ENCODE results near the gene SH2B2.
"Not testable (repeated sequence)": the region's sequence is repeated elsewhere in the genome, so short reads cannot be mapped to it uniquely, and the experiment has no call there.

Gene SH2B2

GRCh38 chr7:102337002-102337401, 50.3 kb downstream of the SH2B2 start:
- not testable (repeated sequence) for DNase-seq (ENCODE audit: low read depth)

DNA sequence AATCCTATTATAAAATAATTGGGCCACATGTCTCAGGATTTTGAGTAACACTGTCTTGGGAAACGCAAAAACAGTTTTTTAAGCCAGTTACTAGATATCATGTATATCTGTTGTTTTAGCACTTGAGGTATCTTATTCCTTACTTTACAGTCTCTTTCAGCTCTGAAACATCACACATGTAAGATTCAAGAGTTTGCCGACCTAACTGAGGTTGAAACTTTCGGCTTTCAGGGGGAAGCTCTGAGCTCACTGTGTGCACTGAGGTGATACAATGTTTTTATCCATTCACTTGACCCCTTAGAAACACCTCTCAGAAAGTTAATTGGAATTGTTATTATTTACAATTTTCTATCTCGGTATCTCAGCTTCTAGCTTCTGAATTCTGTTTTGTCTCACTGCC, 50.8 kb downstream of the SH2B2 start:
- DNase-seq (ENCODE audit: low read depth) = not testable (repeated sequence)

- DNase-seq (ENCODE audit: low read depth) = not testable (repeated sequence)
Observed at GRCh38 chr7:102340599-102341368, 54.1 kb downstream of the SH2B2 start.

- DNase-seq (ENCODE audit: low read depth) = not testable (repeated sequence)
Observed at GRCh38 chr7:102346983-102347382, 60.3 kb downstream of the SH2B2 start.

- not testable (repeated sequence) for DNase-seq (ENCODE audit: low read depth)
Observed at GRCh38 chr7:102356344-102356743, 69.7 kb downstream of the SH2B2 start, which contains the start of gene SPDYE6. Gene SPDYE6, minus strand, starts transcription at chr7:102356444. Its CDS starts 421 bp downstream, at chr7:102356023.

- DNase-seq (ENCODE audit: low read depth) = peak; percentile 92
Observed at GRCh38 chr7:102363549-102364393, 77.1 kb downstream of the SH2B2 start.

DNA sequence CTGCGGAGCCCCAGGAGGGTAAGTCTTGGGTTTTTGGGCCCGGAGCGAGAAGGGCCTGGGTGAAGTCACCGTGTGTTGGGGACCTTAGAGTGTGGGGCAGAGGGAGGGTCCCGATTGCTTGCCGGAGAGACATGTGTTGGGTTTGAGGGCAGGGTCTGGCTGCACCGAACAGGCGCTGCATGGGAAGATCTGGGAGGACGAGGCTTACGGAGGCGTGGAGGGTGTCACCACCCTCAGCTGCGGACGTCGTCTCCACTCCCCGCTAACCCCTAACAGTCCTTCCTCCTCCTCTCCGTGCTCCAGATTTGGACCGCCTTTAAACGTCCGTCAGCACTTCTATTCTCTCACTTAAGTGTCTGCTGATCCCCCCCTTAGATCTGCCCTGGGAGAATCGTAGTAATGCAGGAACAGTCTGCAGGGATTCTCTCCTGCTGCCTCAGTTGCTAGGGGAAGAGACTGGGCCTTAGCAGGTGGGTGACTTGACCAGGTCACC, 77.8 kb downstream of the SH2B2 start:
- DNase-seq (ENCODE audit: low read depth) = peak; percentile 3

DNA sequence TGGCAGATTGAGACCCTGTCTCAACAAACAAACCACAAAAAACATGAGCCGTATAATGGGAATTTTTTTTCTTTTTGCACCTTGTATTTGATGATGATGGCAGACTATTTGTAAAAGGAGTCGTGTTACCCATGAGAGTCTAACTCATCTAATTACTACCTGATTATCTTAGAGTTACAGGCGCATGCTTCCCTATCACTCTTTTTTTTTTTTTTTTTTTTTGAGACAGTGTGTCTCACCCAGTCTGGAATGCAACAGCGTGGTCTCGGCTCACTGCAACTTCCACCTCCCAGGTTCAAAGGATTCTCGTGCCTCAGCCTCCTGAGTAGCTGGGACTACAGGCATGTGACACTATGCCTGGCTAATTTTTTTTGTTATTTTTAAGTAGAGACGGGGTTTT, 78.7 kb downstream of the SH2B2 start:
- DNase-seq (ENCODE audit: low read depth) = not testable (repeated sequence)

DNA sequence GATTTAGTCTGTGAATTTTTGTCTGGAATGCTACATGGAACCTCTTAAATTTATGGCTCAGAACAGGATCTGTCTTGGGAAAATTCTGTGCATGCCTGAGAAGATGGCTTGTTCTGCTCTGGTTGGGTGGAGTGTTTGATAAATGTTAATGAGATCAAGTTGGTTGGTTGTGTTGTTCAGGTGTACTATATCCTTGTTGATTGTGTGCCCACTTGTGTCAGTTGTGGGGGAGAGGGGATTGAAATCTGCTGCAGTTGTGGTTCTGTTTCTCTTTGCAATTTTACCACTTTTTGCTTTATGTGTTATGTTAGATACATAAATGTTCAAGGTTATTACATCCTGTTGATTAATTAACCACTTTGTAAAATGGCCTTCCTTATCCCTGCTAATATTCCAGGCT, 83.4 kb downstream of the SH2B2 start:
- not testable (repeated sequence) for DNase-seq (ENCODE audit: low read depth)

Data from activated T-cell treated with anti-CD3 and anti-CD28 coated beads for 48 hours (primary cell).